ENCODE data around the gene FKBP11.
"Not testable (repeated sequence)": the region's sequence is repeated elsewhere in the genome, so short reads cannot be mapped to it uniquely, and the experiment has no call there.

The FKBP11 gene

GRCh38 chr12:48954841-48955501, 29.7 kb upstream of the FKBP11 start:
- DNase-seq, result no peak

- no peak for DNase-seq
Measured at GRCh38 chr12:48954061-48954460, 28.8 kb upstream of the FKBP11 start.

- DNase-seq, result no peak
Measured at GRCh38 chr12:48952691-48953090, 27.4 kb upstream of the FKBP11 start.

- no peak for DNase-seq
Measured at GRCh38 chr12:48947727-48948126, 22.4 kb upstream of the FKBP11 start.

- no peak for DNase-seq
Measured at GRCh38 chr12:48946943-48947342, 21.7 kb upstream of the FKBP11 start.

GRCh38 chr12:48946205-48946604, 20.9 kb upstream of the FKBP11 start:
- no peak for DNase-seq

GRCh38 chr12:48943221-48943620, 17.9 kb upstream of the FKBP11 start:
- no peak for DNase-seq

GRCh38 chr12:48940181-48940580, 14.9 kb upstream of the FKBP11 start:
- DNase-seq, result no peak

GRCh38 chr12:48938805-48939204, 13.5 kb upstream of the FKBP11 start:
- no peak for DNase-seq

- DNase-seq, result no peak
Measured at GRCh38 chr12:48937170-48937569, 11.9 kb upstream of the FKBP11 start.

- DNase-seq, result no peak
Measured at GRCh38 chr12:48936379-48936979, 11.2 kb upstream of the FKBP11 start.

- DNase-seq, result no peak
Measured at GRCh38 chr12:48934312-48934706, 9.0 kb upstream of the FKBP11 start.

- DNase-seq, result no peak
Measured at GRCh38 chr12:48933664-48934311, 8.5 kb upstream of the FKBP11 start.

GRCh38 chr12:48932878-48933277, 7.6 kb upstream of the FKBP11 start:
- DNase-seq, result no peak

- no peak for DNase-seq
Measured at GRCh38 chr12:48930475-48930874, 5.2 kb upstream of the FKBP11 start.

GRCh38 chr12:48929551-48929950, 4.3 kb upstream of the FKBP11 start:
- DNase-seq, result no peak

- DNase-seq, result no peak
Measured at GRCh38 chr12:48927261-48927660, 2.0 kb upstream of the FKBP11 start.

GRCh38 chr12:48924617-48925303, 532 bp downstream of the FKBP11 start:
- DNase-seq, result no peak

GRCh38 chr12:48923117-48923516, 2.2 kb downstream of the FKBP11 start:
- DNase-seq, result no peak

- no peak for DNase-seq
Measured at GRCh38 chr12:48917857-48918537, 7.3 kb downstream of the FKBP11 start.

- DNase-seq, result no peak
Measured at GRCh38 chr12:48910196-48910595, 15.1 kb downstream of the FKBP11 start.

- not testable (repeated sequence) for DNase-seq
Measured at GRCh38 chr12:48909698-48910097, 15.6 kb downstream of the FKBP11 start.

GRCh38 chr12:48907245-48907644, 18.0 kb downstream of the FKBP11 start:
- no peak for DNase-seq

All from cortex of kidney (tissue), 1 donor.